Measurements from ENCODE around the gene SYT7. TPM values are rescaled to one million over a fixed set of nuclear protein-coding genes. Genes with fewer than 3 reads are reported as not detected.

Gene SYT7
- total RNA-seq, 1 experiment from 2014 or later = 25.2 TPM

DNA sequence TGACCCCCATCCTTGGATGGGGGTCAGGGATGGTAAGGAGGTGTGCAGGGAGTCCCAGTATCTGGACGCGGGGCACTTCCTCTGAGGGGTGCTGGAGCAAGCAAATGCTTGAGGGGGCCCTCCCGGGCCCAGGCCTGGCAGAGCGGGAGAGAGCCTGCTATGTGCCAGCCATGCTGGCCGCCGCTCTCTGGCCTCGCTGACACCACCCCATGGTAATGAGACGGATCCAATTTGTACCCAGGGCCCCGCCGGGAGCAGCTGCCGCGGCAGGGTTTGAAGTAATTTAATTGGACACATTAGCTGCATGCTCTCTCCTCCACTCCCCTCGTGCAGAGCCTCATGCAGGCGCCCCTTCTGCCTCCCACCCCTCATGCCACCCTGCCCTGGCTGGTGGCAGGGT lies 6.3 kb downstream of the SYT7 start:
- intact Hi-C loops (cut with micrococcal nuclease) = no loop called here
- H3K36me3 Mint-ChIP-seq (ENCODE audit: insufficient read depth, unreplicated experiment) = no peaks in the 10 kb centered on the region
- TF ChIP-seq, protein P1, sequence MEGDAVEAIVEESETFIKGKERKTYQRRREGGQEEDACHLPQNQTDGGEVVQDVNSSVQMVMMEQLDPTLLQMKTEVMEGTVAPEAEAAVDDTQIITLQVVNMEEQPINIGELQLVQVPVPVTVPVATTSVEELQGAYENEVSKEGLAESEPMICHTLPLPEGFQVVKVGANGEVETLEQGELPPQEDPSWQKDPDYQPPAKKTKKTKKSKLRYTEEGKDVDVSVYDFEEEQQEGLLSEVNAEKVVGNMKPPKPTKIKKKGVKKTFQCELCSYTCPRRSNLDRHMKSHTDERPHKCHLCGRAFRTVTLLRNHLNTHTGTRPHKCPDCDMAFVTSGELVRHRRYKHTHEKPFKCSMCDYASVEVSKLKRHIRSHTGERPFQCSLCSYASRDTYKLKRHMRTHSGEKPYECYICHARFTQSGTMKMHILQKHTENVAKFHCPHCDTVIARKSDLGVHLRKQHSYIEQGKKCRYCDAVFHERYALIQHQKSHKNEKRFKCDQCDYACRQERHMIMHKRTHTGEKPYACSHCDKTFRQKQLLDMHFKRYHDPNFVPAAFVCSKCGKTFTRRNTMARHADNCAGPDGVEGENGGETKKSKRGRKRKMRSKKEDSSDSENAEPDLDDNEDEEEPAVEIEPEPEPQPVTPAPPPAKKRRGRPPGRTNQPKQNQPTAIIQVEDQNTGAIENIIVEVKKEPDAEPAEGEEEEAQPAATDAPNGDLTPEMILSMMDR (IDR thresholded peaks at IDR 0.05; ENCODE audit: unreplicated experiment) = no peak
- no TSS peak for BruUV-seq (replicated peaks)
- DNase-seq (ENCODE audit: unreplicated experiment) = no peak
- no peak overlapping the region for H3K4me3 Mint-ChIP-seq (ENCODE audit: unreplicated experiment)
- POLR2A ChIA-PET = interaction anchor here (0.6 kb wide), 1 partner anchor 149 kb away, joined by 3 read pairs; no protein-coding TSS in a partner anchor
- H3K9me3 Mint-ChIP-seq (ENCODE audit: unreplicated experiment) = no peaks in the 10 kb centered on the region
- H3K27ac Mint-ChIP-seq (ENCODE audit: low read depth, unreplicated experiment) = no peak overlapping the region
- H3K27me3 Mint-ChIP-seq (ENCODE audit: insufficient read depth, unreplicated experiment) = peaks cover 3% of the 10 kb centered on the region
- CTCF ChIA-PET = interaction anchor here (0.6 to 3.2 kb wide), 3 partner anchors 58 to 181 kb away, joined by 3 to 13 read pairs (median 5); no protein-coding TSS in a partner anchor
- no peaks in the 10 kb centered on the region for H3K4me1 Mint-ChIP-seq (ENCODE audit: insufficient read depth, unreplicated experiment)

DNA sequence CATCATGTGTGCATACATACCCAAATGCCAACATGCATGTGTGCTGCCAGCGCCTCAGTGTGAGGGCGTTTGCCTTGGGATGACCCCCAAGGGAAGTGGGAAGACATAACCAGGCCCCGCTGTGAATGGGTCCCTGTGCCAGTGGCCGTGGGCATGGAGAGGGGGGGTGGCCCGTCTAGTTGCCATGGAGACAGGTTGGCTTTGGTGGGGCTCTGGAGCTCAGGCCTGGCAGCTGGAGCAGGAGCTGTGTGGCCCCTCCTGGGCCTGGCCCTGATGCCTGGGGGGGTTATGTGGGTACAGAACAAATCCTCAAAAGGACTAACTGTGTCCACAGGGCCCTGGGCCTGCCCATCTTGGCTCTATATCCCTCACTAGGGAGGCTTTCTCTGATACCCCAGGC lies 8.0 kb downstream of the SYT7 start:
- TF ChIP-seq, protein P1 (IDR thresholded peaks at IDR 0.05; ENCODE audit: unreplicated experiment) = no peak
- intact Hi-C loops (cut with micrococcal nuclease) = no loop called here
- H3K36me3 Mint-ChIP-seq (ENCODE audit: insufficient read depth, unreplicated experiment) = no peaks in the 10 kb centered on the region
- BruUV-seq (replicated peaks) = no TSS peak
- ChIA-PET CTCF (interaction anchor here (0.6 to 1.1 kb wide), 3 partner anchors 42 to 56 kb away, joined by 3 to 5 read pairs (median 3); no protein-coding TSS in a partner anchor), POLR2A (no interaction called here)
- no peak overlapping the region for H3K4me3 Mint-ChIP-seq (ENCODE audit: unreplicated experiment)
- no peaks in the 10 kb centered on the region for H3K4me1 Mint-ChIP-seq (ENCODE audit: insufficient read depth, unreplicated experiment)
- no peaks in the 10 kb centered on the region for H3K9me3 Mint-ChIP-seq (ENCODE audit: unreplicated experiment)
- no peak for DNase-seq (ENCODE audit: unreplicated experiment)
- no peak overlapping the region for H3K27ac Mint-ChIP-seq (ENCODE audit: low read depth, unreplicated experiment)
- peaks cover 13% of the 10 kb centered on the region for H3K27me3 Mint-ChIP-seq (ENCODE audit: insufficient read depth, unreplicated experiment)

DNA sequence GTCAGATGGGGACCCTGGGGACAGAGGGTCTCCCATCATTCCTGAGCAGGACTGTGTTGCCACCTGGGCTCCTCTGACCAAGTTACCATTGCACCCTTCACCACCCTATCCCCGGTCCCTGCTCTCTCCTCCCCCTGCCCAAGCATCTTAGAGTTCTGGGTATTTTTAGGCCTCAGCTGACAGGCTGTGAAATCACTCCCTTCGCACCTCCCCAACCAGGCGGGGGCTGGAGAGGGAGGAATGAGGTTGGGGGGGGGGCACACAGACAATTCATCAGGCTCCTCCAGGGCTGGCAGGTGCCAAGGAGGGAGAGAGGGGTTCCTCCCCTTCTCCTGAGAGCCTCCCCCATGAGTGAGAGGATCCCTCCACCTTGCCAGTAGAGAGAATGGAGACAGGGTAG lies 9.0 kb downstream of the SYT7 start:
- intact Hi-C loops (cut with micrococcal nuclease) = no loop called here
- H3K4me1 Mint-ChIP-seq (ENCODE audit: insufficient read depth, unreplicated experiment) = no peaks in the 10 kb centered on the region
- no peak overlapping the region for H3K4me3 Mint-ChIP-seq (ENCODE audit: unreplicated experiment)
- no peak overlapping the region for H3K27ac Mint-ChIP-seq (ENCODE audit: low read depth, unreplicated experiment)
- no peak for DNase-seq (ENCODE audit: unreplicated experiment)
- POLR2A ChIA-PET = no interaction called here
- CTCF ChIA-PET = no interaction called here
- H3K9me3 Mint-ChIP-seq (ENCODE audit: unreplicated experiment) = no peaks in the 10 kb centered on the region
- TF ChIP-seq, protein P1 (IDR thresholded peaks at IDR 0.05; ENCODE audit: unreplicated experiment) = no peak
- no peaks in the 10 kb centered on the region for H3K36me3 Mint-ChIP-seq (ENCODE audit: insufficient read depth, unreplicated experiment)
- H3K27me3 Mint-ChIP-seq (ENCODE audit: insufficient read depth, unreplicated experiment) = peaks cover 13% of the 10 kb centered on the region
- BruUV-seq (replicated peaks) = no TSS peak

DNA sequence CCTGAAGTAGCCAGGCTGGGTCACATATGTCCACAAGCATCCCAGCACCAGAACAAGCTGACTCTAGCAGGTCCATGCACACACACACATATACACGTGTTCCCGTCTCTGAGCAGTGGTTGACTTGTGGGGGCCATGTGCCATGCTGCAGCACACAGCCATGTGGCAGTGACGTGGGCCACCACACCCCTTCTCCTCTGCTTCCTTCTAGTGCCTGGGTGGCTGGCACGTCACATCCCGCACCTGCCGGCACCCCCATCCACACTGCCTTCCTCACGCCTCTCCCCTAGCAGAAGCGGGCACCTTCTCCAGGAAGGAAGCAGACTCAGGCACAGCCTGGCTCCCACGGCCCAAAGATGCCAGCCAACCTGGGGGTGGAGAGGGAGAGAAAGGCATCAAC lies 9.5 kb downstream of the SYT7 start:
- ChIA-PET CTCF (no interaction called here), POLR2A (no interaction called here)
- intact Hi-C loops (cut with micrococcal nuclease) = no loop called here
- H3K9me3 Mint-ChIP-seq (ENCODE audit: unreplicated experiment) = no peaks in the 10 kb centered on the region
- TF ChIP-seq, protein P1 (IDR thresholded peaks at IDR 0.05; ENCODE audit: unreplicated experiment) = no peak
- no peaks in the 10 kb centered on the region for H3K36me3 Mint-ChIP-seq (ENCODE audit: insufficient read depth, unreplicated experiment)
- peaks cover 13% of the 10 kb centered on the region for H3K27me3 Mint-ChIP-seq (ENCODE audit: insufficient read depth, unreplicated experiment)
- no peak overlapping the region for H3K27ac Mint-ChIP-seq (ENCODE audit: low read depth, unreplicated experiment)
- H3K4me1 Mint-ChIP-seq (ENCODE audit: insufficient read depth, unreplicated experiment) = no peaks in the 10 kb centered on the region
- no peak for DNase-seq (ENCODE audit: unreplicated experiment)
- no TSS peak for BruUV-seq (replicated peaks)
- no peak overlapping the region for H3K4me3 Mint-ChIP-seq (ENCODE audit: unreplicated experiment)

Measured in MCF 10A (cell line).